ENCODE results near the gene SPACA7. TPM values are rescaled to one million over a fixed set of nuclear protein-coding genes. Genes with fewer than 3 reads are reported as not detected.
"Not testable (repeated sequence)": the region's sequence is repeated elsewhere in the genome, so short reads cannot be mapped to it uniquely, and the experiment has no call there.

Gene SPACA7
- total and polyA plus RNA-seq, 7 donors: not detected

DNA sequence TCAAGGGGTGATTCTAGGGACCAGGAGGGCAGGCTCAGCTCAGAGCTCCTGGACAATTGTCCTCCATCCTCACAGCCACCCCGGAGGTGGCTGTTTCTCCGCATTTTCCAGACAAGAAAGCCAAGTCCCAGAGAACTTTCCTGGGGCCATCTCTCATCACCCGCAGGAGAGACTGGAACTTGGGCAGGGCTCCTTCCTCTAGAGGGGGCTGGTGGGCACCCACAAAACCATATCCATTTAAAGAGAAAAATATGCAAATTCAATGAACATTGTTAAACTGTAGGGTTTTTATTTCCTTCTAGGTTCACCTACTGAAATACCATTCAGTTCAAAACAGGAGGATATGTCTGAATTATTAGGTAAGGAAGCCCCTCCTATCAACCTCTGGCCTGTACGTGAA lies 16.6 kb downstream of the SPACA7 start:
- Histone ChIP-seq H3K36me3 (ENCODE audit: insufficient read depth in 1 of 2, low read depth in 1 of 2) (no peaks in the 10 kb centered on the region), H3K4me3 (no peak overlapping the region), H3K27ac (no peak overlapping the region), H3K9me3 (no peaks in the 10 kb centered on the region), H3K4me1 (no peaks in the 10 kb centered on the region), H3K27me3 (ENCODE audit: insufficient read depth in 3 of 3, low read length in 2 of 3) (peaks cover 0 to 3% (median 0%) of the 10 kb centered on the region in 3 donors)
- intact Hi-C loops (cut with DNase I): no loop called here
- DNase-seq (no peak), ATAC-seq (no peak)
- TF ChIP-seq, protein P1, sequence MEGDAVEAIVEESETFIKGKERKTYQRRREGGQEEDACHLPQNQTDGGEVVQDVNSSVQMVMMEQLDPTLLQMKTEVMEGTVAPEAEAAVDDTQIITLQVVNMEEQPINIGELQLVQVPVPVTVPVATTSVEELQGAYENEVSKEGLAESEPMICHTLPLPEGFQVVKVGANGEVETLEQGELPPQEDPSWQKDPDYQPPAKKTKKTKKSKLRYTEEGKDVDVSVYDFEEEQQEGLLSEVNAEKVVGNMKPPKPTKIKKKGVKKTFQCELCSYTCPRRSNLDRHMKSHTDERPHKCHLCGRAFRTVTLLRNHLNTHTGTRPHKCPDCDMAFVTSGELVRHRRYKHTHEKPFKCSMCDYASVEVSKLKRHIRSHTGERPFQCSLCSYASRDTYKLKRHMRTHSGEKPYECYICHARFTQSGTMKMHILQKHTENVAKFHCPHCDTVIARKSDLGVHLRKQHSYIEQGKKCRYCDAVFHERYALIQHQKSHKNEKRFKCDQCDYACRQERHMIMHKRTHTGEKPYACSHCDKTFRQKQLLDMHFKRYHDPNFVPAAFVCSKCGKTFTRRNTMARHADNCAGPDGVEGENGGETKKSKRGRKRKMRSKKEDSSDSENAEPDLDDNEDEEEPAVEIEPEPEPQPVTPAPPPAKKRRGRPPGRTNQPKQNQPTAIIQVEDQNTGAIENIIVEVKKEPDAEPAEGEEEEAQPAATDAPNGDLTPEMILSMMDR (IDR thresholded peaks at IDR 0.05): no peak
- 67 to 81% (median 68%) methylated on average over 4 of the region's 4 CpGs for WGBS, 3 donors

GRCh38 chr13:112395022-112395421 lies 18.9 kb downstream of the SPACA7 start:
- DNase-seq; H3K27ac ChIP-seq; intact Hi-C loops (cut with DNase I); H3K9me3 ChIP-seq; H3K4me1 ChIP-seq; H3K4me3 ChIP-seq; H3K36me3 ChIP-seq (ENCODE audit: insufficient read depth in 1 of 2, low read depth in 1 of 2); H3K27me3 ChIP-seq (ENCODE audit: insufficient read depth in 3 of 3, low read length in 2 of 3): not testable (repeated sequence)
- ATAC-seq: peak in 1 of 4 donors; percentile 41
- 45 to 55% (median 46%) methylated on average over 16 of the region's 16 CpGs for WGBS, 3 donors

DNA sequence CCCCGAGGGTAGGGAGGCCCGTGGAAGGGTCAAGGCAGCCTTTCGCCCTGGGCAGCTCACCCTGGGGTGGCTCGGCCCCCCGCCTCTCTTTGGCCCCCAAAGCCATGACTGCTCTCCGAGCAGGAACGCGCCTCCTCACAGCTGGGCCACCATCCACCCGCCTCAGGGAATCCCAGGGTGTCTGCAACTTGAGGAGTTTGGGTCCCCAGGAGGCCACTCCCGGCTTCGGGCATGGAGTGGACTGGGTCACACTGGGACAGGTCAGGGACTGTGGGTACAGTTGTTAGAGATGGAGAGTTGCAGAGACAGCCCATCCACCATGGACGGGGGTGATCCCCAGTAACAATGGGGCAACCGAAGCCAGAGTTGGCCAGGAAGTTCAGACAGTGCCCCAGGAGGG lies 19.8 kb downstream of the SPACA7 start:
- 84 to 88% (median 84%) methylated on average over 11 to 13 of the region's 13 CpGs for WGBS, 3 donors
- ATAC-seq; DNase-seq; H3K4me3 ChIP-seq; H3K36me3 ChIP-seq (ENCODE audit: insufficient read depth in 1 of 2, low read depth in 1 of 2); H3K27me3 ChIP-seq (ENCODE audit: insufficient read depth in 3 of 3, low read length in 2 of 3); intact Hi-C loops (cut with DNase I); H3K27ac ChIP-seq; H3K9me3 ChIP-seq; H3K4me1 ChIP-seq: not testable (repeated sequence)

DNA sequence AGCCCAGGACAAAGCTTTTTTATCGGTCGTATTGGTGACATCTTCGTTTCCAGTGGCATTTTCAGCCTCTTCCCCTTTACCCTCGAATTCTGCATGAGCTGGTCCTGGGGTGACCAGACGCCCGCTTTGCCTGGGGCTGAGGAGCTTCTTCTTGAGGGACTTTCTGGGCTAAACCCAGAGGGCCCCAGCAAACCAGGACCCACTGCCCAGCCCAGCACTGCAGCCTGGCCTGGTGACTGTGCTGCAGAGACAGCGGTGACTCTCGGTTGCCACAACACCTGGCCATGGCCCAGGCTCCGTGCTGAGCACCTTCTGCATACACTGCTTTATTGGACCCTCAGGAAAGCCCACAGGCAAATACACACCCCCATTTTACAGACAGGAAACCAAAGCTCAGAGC lies 21.0 kb downstream of the SPACA7 start:
- Histone ChIP-seq H3K27ac (no peak overlapping the region), H3K4me1 (no peaks in the 10 kb centered on the region), H3K27me3 (ENCODE audit: insufficient read depth in 3 of 3, low read length in 2 of 3) (no peaks in the 10 kb centered on the region), H3K4me3 (no peak overlapping the region), H3K36me3 (ENCODE audit: insufficient read depth in 1 of 2, low read depth in 1 of 2) (no peaks in the 10 kb centered on the region), H3K9me3 (no peaks in the 10 kb centered on the region)
- TF ChIP-seq, protein P1 (IDR thresholded peaks at IDR 0.05): no peak
- 81 to 86% (median 85%) methylated on average over 9 of the region's 9 CpGs for WGBS, 3 donors
- DNase-seq (no peak), ATAC-seq (no peak)
- intact Hi-C loops (cut with DNase I): no loop called here

DNA sequence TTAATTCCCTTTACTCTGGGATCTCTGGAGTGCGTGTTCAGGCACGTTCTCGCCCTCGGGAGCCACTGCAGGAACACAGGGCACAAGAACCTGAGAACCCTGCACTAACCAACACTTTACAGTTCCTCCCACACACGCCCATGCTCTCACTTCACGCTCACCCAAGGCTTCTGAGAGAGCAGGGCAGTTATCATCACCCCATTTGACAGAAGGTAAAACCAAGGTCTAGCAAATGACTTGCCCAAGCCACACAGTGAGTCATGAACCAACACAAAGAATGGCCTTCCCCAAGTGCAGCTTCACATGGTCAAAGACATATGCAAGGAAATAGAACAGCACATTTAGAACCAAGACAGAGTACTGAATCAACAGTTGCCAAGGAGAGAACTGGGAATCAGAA lies 22.2 kb downstream of the SPACA7 start:
- H3K36me3 ChIP-seq (ENCODE audit: insufficient read depth in 1 of 2, low read depth in 1 of 2); H3K27ac ChIP-seq; H3K27me3 ChIP-seq (ENCODE audit: insufficient read depth in 3 of 3, low read length in 2 of 3); intact Hi-C loops (cut with DNase I); DNase-seq; ATAC-seq; H3K4me3 ChIP-seq; H3K4me1 ChIP-seq; H3K9me3 ChIP-seq: not testable (repeated sequence)
- 74 to 77% (median 74%) methylated on average over 6 of the region's 6 CpGs for WGBS, 3 donors

GRCh38 chr13:112409828-112410227 lies 33.7 kb downstream of the SPACA7 start:
- H3K27me3 ChIP-seq (ENCODE audit: insufficient read depth in 3 of 3, low read length in 2 of 3); H3K36me3 ChIP-seq (ENCODE audit: insufficient read depth in 1 of 2, low read depth in 1 of 2); H3K4me3 ChIP-seq; H3K4me1 ChIP-seq; intact Hi-C loops (cut with DNase I); H3K9me3 ChIP-seq; DNase-seq; ATAC-seq; H3K27ac ChIP-seq: not testable (repeated sequence)
- 63 to 82% (median 81%) methylated on average over 3 of the region's 3 CpGs for WGBS, 3 donors

DNA sequence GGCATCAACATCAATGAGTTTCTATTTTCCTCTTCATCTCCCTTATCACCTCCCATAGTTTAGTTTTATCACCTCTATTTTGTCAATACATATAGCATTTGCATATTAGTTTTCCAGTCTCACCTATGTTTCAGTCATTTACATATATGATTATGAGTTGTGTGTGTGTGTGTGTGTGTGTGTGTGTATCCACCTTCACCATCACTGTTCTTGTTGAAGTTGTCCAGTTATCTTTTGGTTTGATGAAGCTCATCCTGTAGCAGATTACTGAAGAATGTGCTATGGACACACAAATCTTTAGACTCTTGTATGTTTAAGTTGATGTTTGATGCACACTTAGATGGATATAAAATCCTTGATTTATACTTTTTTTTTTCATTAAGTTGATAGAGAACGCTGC lies 40.5 kb downstream of the SPACA7 start:
- Histone ChIP-seq H3K27me3 (ENCODE audit: insufficient read depth in 3 of 3, low read length in 2 of 3) (peaks cover 0 to 2% (median 2%) of the 10 kb centered on the region in 3 donors), H3K9me3 (peaks cover 43% of the 10 kb centered on the region), H3K36me3 (ENCODE audit: insufficient read depth in 1 of 2, low read depth in 1 of 2) (no peaks in the 10 kb centered on the region), H3K4me1 (no peaks in the 10 kb centered on the region), H3K4me3 (no peak overlapping the region), H3K27ac (no peak overlapping the region)
- ATAC-seq (no peak), DNase-seq (no peak)
- intact Hi-C loops (cut with DNase I): no loop called here
- 65 to 81% (median 68%) methylated on average over 1 of the region's 1 CpG for WGBS, 3 donors
- TF ChIP-seq, protein P1 (IDR thresholded peaks at IDR 0.05): no peak

All from psoas muscle (tissue), 8 donors.